Measurements from ENCODE around the gene CLGN.
A peak's percentile ranks its signal among the peaks of the same experiment; 100 is the strongest.

Gene CLGN

DNA sequence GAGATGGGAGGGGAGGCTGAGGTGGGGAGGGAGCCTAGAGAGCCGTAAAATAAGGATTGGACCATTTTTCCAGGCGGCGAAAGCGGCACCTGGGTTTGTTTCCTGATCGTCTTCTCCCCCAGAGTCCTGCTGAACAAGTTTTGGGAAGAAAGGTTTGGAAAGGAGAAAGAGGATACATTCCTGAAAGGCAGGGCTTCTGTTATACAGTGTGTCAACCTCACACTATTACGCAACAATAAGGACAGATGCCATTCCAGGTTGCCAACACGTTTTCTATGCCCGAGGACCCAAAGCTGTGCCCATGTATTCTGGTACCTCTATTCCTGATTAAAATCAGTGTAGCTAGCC, 53.3 kb downstream of the CLGN start:
- DNase-seq: no peak

DNA sequence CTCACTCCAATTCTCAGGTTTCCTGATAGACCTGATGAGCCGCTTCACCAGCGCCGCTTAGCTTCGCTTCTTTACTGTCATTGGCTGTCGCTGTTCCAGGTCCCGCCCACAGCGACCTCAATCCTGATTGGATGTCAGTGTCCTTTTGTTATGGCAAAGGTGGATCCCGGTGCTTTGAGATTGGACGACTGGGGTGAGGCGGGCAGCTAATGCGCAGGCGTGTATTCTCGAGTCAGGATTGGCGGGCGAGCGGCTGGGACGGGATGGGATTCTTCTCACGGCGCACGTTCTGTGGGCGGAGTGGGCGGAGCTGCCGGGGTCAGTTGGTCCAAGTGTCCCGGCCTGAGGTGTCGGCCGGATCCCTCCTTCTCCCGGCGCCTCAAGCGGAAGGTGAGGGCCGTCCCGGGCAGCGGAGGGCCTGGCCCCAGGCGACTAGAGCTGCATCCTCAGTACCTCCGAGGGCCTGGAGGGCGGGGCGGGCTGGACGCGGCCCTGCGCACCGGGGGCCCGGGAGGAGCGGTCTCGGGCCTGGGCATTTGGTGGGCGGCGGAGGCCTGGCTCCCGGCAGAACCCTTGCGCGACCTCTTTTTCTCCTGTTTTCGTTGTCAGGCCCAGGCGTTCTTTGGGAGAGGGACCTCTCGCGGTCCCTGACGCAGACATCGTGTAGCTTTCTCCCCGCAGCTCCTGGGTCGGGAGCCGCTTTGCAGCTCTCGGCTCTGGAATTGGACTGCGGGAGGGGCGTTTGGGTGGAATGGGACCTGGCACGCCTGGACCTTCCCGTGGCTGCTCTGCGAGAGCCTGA, 53.9 kb downstream of the CLGN start, which contains the start of gene SCOC:
Gene SCOC, plus strand, starts transcription at position 319 of the 802 bp plus-strand sequence. CDS start 5,525 bp downstream, outside the sequence.
- peak; percentile 99 for DNase-seq

DNA sequence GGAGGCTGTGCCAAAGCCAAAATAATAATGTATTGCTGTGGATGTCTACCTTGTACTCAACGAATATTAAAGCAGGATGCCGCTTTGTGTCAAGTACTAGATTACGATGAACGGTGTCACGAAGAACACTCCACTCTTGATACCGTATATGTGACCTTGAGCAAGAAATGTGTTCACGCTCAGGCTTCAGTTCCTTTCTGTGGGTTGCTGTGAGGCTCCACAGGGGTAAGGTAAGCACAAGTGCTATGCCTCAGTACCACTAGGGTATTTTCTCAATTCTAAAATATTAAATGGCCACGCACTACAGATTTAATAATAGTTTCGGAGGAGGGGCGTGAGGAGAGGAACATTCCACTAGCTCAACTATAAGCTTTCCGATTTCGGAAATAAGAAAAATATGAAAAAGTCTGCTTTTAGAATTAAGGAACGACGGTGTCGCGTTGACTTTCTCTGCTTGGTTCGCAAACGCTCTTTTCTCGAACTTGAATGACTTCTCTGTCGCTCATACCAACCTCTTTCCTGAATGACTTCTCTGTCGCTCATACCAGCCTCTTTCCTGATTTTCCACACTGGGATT, 54.6 kb downstream of the CLGN start:
- peak; percentile 39 for DNase-seq

DNA sequence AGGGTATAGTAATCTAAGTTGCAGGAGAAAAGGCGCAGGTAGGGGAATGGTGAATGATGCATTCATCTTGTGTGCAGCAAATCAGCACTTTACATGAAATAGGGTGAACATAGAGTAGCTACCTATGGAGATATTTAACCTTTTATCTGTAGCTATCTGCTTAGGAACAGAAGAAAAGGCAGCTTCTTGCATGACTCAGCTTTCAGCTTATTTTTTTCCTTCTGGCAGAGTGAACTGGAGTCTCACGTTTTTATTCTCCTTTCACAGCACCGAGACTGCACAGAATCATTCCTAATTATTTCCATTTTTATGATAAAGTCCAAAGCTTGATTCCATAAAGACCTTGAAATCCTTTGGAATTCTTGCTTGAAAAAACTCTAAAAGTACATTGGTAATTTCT, 58.8 kb downstream of the CLGN start:
- DNase-seq: no peak

DNA sequence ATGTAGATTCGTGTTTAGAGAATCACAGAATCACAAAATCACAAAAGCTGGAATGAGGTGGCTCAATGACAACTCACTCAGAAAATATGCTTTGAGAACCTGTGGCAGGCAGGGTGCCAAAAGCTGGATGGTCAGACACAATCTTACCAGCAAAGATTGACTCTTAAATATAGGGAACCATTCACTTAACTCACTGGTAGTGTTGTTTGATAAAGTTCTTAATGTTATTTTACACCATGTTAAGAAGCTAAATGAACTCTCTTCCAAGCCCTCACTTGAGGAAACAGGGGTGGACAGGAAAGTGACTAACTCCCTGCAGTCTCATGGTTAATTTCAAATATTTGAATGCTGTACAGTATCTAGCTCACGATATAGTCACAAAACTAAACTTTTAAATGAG, 59.7 kb downstream of the CLGN start:
- no peak for DNase-seq

DNA sequence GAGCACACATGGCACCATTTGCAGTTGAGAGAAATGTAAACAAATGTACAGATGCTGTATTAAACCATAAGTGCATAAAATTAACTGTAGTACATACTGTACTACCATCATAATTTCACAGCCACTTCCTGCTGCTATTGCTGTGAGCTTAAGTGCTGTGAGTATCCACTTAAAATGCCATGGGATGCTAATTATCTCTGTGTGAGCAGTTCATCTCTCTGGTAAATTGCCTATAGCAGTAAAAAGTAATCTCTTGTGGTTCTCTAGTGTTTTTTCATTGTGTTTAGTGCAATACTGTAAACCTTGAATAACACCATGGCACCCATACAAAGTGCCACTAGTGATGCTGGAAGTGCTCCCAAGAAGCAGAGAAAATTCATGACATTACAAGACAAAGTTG, 63.9 kb downstream of the CLGN start:
- DNase-seq: no peak

DNA sequence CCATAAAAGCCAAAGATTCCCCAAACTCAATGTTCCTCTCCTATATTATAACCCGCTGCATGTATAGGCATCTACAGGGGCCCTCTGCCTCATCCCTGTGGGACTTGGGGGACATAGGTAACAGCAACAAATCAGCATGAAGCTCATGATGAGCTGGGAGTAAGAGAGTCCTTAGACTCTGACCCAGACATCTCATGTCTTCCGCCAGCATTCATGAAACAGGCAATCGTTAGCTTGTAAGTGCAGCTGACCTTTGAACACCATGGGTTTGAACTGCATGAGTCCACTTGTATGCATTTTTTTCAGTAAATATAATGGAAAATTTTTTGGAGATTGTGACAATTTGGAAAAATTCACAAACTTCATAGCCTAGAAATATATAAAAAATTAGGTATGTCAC, 64.4 kb downstream of the CLGN start:
- DNase-seq: no peak

DNA sequence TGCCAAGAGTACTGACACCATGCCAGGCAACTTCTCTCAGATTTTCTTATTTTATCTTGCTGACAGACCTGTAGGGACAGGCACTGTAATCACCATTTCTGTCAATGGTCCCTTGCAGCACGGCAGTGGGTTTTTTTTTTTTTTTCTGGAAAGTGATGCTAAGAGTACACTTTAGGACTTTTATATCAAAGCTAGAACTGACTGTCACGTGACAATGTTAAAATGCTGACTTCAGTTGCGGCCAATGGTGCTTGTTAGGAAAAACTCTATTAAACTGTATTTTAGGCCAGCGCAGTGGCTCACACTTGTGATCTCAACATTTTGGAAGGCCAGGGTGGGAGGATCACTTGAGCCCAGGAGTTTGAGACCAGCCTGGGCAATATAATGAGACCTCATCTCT, 66.3 kb downstream of the CLGN start:
- no peak for DNase-seq

DNA sequence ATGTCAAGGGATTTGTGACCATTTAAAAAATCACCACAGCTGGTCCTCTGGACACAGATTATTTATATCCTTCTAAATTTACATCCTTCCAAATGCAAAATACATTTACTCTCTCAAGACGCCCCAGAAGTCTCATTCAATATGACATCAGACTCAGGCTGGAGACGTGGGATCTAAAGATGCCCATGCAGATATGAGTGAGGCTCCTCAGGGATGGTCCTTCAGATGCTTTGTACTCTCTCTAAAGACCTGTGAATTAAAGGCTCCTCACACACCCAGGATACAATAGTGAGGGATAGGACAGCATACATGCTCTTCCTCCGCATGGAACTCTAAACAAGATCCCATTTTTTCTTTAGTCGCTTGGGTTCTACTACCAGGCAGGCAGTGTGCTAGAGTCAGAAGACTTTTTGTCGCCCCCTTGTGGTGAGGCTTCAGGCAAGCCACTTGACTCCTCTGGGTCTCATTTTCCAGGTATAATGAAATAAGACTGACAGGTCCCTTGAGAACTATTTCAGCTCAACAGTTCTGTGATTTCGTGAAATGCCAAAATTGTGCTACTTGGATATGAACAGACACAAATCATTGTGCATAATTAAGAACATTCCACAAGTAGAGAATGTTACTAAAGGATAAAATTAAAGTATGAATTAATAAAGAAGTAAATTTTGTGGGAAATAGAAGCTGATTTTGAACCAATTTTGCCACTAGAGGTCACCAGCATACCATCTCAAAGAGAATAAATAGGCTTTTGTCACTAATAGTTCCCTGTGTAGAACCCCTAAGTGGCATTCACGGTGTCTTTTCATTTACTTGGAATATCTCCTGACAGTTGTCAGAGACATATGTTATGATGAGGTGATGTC, 67.7 kb downstream of the CLGN start:
- DNase-seq: peak; percentile 79

DNA sequence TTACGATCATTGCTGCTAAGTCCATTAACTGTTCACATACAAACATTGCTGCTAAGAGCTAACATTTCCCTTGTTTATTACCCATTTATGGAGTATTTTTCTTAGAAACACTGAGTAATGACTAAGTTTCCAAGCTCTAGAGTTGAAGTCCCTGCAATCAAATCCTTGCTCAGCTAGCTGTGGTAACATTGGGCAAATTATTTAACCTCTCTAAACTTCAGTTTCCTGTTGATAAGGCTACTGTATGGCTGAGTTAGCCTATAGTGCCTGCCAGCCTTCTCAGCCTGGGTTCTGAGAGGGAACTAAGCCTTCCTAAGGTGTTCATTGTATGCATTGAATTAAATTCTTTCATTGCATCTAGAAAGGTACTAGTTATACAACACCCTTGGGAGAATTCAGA, 69.2 kb downstream of the CLGN start:
- DNase-seq: no peak

DNA sequence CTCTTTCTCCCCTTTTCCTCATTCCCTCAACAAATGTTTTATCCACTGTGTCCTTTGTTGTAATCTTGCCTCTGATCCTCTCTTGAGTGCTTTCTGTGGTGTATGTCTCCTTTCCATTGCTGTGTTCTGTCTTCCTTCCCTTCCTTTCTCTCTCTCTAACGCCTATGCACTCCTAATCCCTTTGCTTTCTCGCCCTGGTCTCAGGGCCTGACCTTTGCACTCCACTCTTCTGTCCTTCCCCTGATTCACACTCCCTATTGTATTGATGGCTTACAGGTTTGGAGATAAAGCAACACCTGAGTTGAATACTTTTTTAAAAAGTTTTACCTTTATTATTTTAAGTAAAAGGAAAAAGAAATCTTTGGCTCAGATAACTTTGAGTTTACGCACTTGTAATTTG, 69.6 kb downstream of the CLGN start:
- no peak for DNase-seq

DNA sequence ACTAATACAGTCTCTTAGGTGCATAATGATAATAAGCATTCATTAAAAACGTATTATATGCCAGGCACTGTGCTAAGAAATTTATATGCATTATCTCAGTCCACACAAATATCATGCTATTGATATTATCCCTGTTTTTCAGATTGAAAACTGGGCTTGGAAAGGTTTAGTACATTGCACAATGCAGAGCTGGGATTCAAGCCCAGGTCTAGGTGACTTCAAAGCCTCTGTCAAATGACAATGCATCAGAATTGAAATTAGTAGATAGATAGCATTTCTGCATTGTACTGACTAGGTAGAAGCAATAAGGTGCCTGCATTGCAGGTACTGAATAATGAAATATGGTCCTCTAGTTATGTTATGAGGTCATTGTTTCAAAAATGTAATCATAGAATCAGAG, 72.2 kb downstream of the CLGN start:
- DNase-seq: no peak

DNA sequence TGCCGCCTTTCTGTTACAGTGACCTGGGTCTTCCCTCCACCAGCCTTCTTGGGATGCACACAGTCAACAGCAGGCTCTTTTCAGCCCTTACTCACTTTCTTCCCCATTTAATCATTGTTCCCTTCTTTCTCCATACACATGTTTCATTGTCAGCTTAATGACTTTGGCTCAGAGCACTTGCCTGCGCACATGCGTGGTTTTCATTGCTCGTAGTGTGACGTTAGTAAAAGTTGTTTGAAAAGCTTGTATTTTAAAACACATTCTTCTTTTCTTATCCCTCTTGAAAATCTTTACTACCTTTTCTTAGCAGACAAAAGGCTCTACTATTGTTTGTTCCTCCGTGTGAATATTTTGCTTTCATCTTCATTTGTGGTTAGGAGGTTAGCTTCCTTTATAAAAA, 73.7 kb downstream of the CLGN start:
- no peak for DNase-seq

DNA sequence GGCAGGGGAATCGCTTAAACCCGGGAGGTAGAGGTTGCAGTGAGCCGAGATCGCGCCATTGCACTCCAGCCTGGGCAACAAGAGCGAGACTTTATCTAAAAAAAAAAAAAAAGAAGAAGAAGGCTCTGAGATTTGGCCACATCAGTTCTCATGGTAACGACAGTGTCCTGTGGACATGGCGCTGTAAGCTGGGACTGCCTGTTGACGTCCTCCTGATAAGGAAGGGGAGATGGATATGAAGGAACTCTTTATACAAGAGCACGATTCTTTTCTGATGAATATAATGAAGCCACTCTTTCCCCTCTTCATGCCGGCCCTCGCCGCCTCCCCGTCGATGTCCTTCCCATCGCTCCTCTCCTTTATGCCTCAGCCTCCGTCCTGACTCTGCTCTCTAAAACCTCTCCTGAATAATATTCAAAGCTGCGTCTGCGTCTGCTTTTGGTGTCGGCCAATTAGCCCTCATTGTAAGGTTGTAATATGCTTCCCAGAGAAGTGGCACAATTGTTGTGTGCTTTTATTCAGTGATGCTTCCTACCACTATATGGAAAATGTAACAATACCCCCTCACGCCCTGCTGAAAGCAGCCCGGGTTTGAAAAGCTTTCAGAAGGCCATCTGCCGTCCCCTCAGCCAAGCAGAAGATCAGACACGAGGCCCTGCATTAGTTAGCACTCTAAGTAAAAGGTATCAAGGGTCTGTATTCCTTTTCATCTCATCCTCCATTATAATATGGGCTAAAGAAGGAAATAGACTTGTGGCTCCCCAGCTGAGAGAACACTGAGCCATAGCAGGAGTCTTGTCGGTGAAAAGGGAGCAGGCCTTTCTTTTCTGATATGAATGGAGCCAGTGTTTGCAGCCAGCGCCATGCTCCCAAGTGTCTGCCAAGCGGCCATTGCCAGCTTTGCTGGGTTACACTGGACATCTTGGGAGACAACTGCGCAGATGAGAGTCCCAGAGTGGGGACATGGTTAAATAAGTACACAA, 76.1 kb downstream of the CLGN start:
- no peak for DNase-seq

DNA sequence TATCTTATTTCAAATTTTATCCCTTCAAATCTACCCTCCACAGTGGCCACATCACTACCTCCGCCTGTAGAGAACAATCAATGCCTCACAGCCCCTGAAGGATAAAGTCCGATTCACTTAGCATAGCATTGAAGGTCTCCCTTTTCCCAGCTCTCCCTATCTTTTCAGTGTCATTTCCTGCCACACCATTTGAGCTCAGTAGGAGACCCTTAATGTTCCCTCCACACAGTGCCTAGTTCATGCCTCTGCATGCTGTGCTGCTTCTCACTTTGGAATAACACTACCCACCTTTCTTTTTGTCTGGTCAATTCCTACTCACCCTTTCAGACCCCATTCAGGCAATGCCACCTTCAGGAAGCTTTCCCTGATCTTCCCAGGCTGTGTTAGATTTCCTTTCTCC, 77.6 kb downstream of the CLGN start:
- no peak for DNase-seq

DNA sequence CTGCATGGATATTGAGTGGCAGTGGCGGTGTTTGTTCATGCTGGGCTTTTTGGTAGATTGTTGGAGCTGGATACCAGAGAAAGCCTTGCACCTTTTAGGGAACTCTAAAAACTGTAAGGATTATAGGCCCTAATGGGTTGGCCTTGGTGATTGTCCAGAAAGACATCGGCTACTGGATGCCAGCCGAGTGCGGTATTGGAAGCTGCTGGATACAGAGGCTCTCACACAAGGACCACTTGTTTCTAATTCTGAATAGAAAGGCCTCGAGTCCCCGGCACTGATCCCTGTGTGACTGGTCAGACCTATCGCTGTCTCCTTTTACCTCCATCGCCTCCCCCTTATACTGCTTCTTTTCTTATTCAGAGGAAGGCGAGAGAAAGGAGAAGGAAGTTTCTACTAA, 81.3 kb downstream of the CLGN start:
- DNase-seq: no peak

DNA sequence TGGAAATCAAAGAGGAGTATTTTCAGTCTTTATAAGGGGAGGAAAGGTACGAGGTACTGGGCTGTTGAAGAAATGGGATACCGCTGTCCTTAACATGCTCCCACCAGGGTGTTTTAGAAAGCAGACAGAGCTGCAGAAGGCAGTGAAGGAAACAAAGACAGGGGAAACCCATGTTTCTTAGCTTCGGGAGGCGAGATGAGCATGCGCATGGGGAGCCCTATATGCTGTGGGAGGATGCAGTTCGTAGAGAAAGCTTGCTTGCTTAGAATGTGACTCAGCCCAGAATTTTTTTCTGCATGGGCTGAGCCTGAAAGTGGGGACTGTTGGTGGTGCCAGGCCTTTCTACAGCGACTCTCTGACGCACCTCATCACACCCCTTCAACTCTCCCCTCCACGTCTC, 82.8 kb downstream of the CLGN start:
- no peak for DNase-seq

DNA sequence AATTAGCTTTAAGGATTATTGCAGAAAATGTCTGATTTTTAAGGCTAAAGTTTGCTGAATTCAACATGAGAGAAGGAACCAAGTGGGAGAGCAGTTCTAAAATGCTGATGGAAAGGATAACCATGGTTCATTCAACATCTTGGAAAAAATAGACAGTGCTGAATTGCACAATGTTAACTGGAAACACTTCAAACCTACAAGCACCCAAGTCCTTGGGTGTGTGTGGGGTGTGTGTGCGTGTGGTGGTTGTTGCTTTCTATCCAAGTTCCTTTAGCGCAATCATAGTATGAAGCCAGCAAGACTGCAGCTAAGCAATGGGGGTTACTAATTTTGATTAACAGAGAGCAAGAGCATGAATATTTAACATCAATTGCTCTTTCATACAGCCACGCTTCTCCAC, 83.3 kb downstream of the CLGN start:
- no peak for DNase-seq

DNA sequence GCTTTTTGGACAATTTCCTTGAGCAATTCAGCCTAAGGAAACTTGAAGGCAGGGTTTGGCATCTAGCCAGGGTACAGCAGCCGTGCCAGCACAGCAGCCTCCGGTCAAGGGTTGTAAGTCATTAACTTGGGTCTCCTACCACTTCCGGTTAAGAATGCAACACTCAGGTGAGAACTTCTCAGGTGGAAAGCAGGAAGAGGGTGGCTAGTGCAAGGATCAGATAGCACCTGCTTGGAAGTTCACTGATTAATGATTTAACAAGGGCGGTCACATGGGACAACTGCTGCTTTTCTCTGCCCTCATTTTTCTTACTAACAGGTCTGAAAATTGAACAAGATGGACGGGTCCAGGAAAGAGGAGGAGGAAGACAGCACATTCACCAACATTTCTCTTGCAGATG, 84.1 kb downstream of the CLGN start:
- no peak for DNase-seq

DNA sequence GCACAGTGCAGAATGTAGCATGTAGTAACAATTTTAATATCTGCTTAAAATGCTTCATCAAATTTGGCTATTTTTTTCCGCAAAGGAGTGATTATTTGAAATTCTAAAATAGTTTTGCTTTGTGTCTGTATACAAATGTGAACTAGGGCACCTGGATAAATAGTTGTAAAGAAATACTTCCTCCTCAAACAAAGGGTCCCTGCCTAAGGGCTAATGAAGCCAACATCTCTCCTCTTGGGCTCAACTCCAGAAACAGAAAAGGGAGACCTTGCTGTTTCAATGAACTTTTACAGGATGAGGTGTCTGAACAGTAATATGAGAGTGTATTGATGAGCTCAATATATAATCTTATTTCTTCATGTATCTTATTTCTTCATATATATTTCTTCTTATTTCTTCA, 84.8 kb downstream of the CLGN start:
- no peak for DNase-seq

All from activated CD4-positive, alpha-beta T cell treated with anti-CD3 and anti-CD28 coated beads, Interleukin-2, amount 50 U/mL, for 16 hours (primary cell).